IPS DF 4.7 (cell line): ENCODE results near the gene SBSN.
"Not testable (repeated sequence)": the region's sequence is repeated elsewhere in the genome, so short reads cannot be mapped to it uniquely, and the experiment has no call there.

Source experiments
- DNase-seq: peaks from one replicate; pipeline ENCODE4 v3.0.0-alpha.2; 2013; ENCODE audit warnings: low spot score; ENCODE audit errors: extremely low read depth

The SBSN gene

DNA sequence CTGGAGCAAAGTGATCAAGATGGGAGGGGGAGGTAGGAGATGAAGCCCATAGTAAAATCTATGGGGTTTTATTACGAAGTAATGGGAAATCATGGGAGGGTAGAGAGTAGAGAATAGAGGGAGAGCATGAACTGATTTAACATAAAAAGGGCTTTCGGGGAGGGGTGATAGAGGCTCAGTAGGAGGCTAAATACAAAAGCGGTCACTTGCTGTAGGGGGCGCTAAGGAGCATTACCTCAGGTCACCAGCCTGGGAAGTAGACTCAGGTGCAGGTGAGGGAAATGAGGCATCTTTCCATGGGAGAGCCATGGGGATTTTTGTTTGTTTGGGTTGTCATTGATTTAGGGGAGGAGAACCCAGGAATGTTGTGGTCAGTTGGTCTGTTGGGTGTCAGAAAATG lies 52.0 kb downstream of the SBSN start:
- DNase-seq, result peak; percentile 28

DNA sequence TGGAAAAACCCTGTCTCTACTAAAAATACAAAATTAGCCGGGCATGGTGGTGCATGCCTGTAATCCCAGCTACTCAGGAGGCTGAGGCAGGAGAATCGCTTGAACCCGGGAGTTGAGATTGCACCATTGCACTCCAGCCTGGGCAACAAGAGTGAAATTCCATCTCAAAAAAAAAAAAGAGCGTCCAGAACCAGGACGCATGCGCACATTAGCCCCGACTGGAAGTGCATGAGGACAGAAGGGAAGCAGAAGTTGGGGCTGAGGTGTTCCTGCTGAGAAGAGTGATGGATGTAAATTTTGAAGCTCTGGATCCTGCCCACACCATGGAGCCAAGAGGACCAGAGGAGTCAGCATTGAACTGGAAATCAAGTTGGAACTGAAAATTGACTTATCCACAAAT lies 53.5 kb downstream of the SBSN start:
- not testable (repeated sequence) for DNase-seq

DNA sequence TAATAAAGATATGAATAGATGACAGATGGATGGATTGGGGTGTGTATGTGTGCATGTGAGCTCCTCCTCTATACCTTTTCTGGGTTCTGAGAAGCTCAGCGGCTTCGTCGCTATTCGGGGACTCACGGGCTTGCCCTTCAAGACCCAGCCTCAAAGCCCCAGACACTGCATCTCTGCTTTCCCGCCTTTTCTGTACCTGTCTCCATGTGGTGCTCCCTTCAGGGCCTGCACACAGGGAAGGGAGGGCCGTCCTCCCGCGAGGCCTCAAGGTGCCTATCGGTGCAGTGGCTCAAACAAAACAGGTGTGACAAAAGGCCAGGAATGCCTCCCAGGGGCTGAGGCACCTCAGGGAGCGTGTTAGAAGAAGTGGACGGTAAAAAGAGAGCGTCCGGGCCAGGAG lies 54.0 kb downstream of the SBSN start:
- DNase-seq, result no peak
